CD4-positive, alpha-beta T cell treated with Interleukin-6 at 100 ng/mL for 8 hours (primary cell): Measurements from ENCODE around the gene HDGFL3.
A peak's percentile ranks its signal among the peaks of the same experiment; 100 is the strongest.
"Not testable (repeated sequence)": the region's sequence is repeated elsewhere in the genome, so short reads cannot be mapped to it uniquely, and the experiment has no call there.

ENCODE experiments used
- DNase-seq: peaks from one replicate; pipeline ENCODE4 v3.0.0-alpha.2; 2020; ENCODE audit warnings: mixed read lengths, low spot score

The HDGFL3 gene

DNA sequence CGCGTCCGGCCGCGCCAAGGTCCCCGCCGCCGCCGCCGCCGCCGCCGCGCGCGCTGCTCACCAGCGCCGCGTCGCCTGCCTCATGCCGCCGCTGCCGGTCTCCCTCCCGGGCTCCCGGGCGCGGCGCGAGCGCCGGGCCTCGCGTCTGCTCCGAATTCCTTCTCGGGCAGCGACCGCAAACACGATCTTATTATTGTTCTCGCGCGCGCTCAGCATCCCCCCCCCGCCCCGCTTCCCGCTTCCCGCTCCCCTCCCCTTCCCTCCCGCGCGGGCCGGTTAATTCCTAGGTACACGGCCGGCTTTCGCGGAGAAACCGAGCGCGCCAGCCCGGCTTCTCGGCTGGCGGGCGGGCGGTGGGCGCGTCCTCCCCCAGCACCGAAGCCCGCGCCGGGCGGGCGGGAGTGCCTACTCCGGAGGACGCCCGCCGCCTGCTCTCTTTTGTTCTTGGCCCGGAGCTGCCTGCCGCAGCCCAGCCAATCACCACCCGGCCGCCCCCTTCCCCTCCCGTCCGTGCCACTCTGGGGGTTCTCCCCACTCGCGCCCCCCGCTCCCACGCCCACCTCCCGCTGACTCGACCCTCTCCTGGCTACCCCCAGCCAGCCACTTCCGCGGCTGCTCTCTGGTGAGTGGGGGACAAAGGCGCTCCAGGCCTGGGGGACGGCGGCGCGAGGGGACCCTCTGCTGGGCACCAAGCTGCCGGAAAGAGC is at the start of gene HDGFL3:
HDGFL3 (minus strand) TSS at position 164 of the 707 bp plus-strand sequence. CDS start 409 bp downstream, outside the sequence.
- DNase-seq, result no peak

DNA sequence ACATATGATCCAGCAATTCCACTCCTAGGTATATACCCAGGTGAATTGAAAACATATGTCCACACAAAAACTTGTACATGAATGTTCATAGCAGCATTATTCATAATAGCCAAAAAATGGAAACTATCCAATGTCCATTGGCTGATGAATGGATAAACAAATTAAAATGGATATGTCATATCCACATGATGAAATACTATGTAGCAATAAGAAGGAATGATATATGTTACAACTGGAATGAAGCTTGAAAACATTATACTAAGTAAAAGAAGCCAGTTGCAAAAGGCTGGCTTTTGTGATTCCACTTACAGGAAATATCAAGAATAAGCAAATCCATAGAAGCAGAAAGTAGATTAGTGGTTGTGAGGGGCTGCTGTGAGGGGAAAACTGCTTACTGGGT is 43.2 kb upstream of the HDGFL3 start:
- DNase-seq, result no peak

DNA sequence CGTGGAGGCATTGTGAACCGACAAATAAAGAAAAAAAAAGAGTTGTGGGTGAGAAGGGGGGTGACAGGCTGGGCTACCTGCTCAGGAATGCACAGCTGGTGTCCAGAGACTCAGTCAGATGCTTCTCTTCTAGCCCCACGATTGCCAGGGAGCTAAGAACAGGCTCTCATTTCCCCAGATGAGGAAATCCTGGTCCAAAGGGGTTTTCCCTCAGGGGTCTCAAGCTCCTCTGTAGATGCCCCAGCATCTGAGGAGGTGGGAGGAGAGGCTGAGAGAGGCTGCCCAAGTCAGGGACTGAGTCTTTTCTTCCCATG is 41.4 kb upstream of the HDGFL3 start:
- DNase-seq, result no peak

DNA sequence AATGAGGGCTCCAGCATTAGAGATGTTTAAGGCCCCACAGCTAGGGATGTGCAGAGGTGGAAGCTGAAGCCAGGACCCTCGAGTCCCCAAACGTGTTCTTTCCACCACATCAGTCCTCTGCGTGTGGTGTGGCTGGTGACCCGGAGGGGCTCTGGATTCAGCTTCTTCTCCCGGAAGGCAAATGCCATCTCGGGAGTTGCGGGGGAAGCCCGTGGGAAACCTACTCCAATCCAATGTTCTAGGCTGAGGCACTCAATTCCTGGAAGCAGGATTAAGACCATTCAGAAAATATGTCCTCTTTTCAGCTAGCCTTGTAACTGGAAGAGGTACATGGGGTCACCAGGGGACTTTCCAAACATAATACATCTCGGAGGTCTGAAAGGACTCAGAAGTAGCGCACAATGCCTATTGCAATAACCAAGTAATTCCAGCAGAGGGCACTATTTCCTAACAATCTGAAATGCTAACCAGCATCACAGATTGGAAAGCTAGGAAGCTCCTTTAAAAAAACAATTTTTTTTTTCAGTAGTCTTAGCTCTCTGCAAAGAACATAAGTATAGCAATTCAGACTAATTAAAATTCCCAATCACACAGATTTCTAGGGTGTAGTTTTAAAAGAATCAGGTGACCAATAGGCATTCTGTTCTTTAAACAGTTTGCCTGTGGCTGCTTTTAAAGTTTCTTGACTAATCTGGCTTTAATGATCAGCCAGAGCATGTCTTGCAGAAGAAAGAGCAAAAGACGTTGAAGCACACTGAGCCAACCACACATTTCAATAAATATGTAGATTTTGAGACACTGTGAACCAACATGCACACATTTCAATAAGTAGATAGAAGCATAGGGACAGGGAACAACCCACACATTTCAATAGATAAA is 40.8 kb upstream of the HDGFL3 start:
- peak; percentile 43 for DNase-seq

DNA sequence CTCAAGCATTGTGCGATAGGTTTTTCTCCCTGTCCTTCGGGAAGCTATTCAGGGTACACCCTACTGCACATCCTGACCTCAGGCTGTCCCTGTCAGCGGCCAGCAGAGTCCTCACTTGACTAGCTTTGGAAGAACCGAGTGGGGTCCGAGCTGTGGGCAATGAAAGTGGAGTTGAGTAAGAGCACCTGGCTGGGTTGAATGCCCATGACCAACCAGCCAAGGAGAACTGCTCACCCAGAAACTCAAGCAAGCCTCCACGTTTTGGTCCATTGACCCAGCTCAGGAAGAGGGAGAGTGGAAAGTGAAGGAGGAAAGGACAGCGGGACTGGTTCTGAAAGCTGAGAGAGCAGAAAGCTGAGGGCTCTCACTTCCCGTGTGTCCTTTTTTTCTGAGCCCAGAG is 36.0 kb upstream of the HDGFL3 start:
- DNase-seq, result no peak

DNA sequence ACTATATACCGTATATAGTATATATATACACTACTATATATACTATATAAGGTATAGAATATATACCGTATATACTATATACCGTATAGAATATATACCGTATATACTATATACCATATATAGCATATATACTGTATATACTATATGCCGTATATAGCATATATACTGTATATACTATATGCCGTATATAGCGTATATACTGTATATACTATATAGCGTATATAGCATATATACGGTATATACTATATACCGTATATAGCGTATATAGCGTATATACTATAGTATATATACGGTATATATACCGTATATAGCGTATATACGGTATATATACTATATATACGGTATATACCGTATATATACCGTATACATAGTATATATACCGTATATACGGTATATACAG is 22.6 kb upstream of the HDGFL3 start:
- DNase-seq, result no peak

DNA sequence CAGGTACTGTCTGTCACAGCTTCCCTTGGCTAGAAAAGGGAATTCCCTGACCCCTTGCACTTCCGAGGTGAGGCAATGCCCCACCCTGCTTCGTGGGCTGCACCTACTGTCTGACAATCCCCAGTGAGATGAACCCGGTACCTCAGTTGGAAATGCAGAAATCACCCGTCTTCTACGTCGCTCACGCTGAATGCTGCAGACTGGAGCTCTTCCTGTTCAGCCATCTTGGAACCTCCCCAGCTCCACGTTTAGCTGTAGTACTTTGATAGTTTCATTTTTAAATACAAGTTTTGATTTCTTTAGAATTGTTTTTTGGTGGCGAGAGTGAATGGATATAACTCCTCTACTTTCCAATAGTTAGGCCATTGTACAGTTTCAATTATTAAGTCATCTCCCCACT is 17.8 kb upstream of the HDGFL3 start:
- DNase-seq, result no peak

DNA sequence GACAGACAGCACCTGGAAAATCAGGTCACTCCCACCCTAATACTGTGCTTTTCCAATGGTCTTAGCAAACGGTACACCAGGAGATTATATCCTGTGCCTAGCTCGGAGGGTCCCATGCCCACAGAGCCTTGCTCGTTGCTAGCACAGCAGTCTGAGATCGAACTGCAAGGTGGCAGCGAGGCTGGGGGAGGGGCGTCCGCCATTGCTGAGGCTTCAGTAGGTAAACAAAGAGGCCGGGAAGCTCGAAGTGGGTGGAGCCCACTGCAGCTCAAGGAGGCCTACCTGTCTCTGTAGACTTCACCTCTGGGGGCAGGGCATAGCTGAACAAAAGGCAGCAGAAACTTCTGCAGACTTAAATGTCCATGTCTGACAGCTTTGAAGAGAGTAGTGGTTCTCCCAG is 14.2 kb upstream of the HDGFL3 start:
- not testable (repeated sequence) for DNase-seq

DNA sequence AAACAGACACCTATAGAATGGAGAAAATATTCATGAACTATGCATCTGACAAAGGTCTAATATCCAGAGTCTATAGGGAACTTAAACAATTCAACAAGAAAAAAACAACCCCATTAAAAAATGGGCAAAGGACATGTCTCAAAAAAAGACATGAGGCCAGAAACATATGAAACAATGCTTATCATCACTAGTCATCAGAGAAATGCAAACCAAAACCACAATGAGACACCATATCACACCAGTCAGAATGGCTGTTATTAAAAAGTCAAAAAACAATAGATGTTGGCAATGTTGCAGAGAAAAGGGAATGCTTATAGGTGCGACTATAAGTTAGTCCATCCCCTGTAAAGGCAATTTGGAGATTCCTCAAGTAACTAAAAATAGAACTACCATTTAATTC is 11.4 kb upstream of the HDGFL3 start:
- no peak for DNase-seq

DNA sequence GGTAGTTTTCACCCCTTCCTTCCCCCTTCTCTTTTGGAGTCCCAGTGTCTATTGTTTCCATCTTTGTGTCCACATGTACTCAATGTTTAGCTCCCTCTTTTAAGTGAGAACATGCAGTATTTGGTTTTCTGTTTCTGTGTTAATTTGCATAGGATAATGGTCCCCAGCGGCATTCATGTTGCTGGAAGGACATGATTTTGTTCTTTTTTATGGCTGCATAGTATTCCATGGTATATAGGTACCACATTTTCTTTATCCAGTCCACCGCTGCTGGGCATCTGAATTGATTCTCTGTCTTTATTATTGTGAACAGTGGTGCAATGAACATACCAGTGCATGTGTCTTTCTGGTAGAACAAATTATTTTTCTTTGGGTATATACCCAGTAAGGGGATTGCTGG is 7.7 kb upstream of the HDGFL3 start:
- no peak for DNase-seq

DNA sequence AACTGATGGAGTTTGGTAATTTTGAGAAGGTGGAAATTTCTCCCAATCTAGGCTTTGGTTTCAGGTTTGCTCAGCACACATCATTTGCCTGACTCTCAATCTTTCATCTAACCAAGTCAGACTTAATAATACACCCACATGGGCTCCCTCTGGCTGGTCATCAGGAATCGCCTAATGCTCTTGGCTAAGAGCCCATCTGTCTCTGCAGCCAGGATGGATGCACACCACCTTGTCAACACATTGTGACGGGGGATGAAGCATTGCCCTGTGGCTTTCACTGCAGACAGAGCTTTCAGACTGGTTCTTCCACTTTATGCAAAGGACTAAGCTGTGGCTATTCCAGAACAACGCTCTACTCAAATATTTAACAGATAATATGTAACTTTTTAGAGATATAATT is 3.0 kb upstream of the HDGFL3 start:
- no peak for DNase-seq

DNA sequence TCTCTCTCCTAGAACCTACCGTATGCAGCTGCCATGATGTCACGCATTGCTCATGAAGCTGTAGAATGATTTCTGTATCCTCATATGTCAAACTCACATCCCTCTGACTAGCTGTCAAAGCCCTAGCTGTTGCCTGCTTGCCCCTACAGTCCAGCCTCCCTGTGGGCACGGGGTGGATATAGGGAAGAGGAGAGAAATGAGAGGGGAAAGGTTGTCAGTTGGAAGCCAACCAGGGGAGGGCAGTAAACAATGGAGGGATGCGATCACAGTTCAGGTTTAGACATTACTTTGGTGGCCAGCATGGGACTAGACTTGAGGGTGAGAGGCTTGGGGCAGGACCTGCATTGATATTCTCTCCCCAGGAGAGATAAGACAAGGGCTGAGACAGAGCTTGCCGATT is 1.7 kb upstream of the HDGFL3 start:
- DNase-seq, result no peak

DNA sequence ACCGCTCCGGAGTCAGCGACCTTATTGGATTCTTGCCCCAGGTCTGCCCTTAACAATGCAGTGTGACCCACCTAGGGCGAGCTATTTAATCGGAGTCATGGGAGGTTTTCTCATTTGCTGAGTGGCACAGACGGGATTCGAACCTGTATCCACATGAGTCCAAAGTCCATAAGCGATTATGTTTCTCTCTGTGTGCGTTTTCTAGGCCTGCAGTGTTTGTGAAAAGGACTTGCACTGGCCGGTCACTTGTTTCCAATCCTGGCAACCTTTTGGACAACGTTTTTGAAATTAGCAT is 691 bp upstream of the HDGFL3 start:
- DNase-seq, result no peak

DNA sequence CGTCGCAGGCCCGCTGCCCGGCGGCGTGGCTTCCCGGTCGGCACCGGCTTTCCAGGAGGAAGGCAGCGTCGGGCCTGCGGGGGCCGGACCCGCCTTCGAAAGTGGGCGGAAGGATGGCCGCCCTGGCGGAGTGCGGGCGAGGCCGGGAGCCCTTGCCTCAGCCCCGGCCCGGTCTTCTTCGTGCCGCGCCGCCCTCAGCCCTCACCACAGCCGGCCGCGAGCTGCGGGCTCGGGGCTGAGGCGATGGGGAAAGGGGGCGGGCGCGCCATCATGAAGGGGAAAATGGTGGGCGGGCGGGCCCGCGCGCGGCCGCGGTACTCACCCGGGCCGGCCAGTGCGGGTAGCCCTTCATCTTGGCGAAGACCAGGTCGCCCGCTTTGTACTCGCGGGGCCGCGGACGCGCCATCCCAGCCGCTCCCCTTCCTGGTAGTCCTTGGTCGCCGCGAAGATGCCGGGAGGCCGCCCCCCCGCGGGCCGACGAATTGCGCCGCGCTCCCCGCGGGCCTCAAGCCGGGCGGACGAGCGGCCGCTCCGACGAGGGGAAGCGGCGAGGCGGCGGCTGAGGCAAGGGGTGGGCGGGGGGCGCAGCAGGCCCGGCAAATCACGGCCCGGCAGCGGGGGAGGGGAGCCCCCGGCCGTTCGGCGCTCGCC is 489 bp downstream of the HDGFL3 start:
- DNase-seq, result no peak

DNA sequence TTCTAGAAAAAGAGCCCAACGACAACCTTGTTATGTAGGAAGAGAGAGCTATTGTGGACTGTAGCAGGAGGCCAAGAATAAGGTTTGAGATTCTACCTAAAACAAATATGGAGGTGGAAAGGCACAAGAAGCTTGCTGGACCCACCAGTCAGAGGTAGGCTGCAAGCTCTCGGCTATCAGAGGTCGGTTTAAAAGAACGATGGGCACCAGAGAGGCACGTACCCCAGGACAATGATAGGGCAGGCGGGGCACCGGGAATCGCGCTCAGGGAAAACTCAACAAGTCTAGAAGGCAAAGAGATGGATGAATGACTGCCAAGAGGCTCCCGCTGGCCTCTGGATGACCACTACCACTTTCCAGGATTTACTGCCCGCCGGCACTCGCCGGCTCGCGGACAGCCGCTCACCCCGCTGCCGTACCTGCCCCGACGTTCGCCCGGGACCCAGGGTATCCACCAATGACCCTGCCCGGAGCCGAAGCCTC is 1.1 kb downstream of the HDGFL3 start:
- no peak for DNase-seq

DNA sequence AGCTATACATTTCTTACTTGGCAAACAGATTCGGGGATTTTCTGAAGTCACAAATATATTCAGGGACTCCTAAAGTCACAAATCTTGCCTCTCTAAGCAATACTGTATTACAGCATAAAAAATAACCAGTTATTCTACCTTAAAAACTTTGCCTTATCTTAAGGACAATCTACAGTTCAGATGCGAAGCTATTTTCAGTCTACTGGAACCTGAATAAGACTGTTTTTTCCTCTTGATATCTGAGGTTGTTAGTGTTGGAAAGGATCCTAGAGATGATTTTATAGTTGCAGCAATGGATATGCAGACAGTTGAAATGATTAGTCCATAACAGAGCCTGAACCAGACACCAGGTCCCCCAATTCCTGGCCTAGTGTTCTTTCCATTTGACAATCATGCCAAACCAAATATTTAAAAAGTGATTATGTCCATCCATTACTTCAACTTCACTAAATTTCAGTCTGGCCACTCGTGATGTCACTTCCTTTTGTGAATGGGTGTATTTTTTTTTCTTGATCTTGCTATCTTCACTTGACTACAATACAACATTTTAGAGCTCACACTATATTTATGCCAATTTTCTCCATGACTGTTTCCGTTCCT is 1.8 kb downstream of the HDGFL3 start:
- no peak for DNase-seq

DNA sequence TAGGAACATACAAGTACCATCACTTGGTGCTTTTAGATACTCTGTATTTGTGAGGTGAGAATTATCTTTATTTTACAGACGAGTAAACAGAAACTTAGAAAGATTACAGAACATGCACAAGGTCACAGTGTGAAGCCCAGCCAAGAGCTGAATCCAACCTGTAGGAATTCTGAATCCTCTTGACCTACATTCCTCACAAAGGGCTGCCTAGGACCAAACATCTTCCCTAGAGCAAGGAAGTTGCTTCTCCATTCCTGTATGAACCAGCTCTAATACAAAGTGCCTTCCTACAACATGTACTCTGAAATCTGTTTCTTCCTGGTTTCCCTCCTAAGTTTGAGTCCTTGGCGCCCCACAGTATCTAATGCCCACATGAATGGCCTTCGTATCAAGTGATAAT is 2.9 kb downstream of the HDGFL3 start:
- DNase-seq, result no peak

DNA sequence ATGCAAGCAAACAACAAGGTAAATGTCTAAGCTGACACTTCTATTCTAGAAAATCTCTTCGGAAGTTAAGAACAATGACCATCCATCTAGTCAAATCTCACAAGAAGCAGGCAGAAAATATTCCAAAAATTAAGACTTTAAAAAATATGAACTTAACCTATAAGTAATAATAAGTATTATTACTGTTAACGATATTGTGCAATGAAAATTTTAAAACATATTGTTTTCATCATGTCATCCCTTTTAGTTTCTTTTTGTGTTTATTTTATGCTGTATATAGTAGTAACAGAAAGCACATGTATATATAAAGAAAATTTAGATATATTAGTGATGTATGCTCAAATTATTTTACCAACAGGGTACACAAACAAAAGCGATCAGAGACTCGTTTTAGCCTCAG is 4.1 kb downstream of the HDGFL3 start:
- no peak for DNase-seq

DNA sequence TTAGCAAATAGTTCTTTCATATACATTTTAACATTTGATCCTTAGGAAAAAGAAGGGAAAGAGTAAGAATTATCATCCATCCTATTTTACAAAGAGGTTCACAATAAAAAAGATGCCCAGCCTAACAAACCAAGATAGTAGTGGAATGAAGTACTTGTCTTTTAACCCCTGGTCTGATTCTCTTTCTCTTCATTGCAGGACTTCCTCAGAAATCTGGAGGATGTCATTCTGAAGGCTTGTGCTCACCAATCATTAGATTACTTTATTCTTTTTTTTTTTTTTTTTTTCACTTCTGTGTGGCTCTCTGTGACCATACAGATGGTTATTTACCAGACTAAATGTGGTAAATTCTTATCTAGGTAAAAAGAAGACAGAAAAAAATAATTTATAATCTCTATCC is 7.0 kb downstream of the HDGFL3 start:
- DNase-seq, result no peak

DNA sequence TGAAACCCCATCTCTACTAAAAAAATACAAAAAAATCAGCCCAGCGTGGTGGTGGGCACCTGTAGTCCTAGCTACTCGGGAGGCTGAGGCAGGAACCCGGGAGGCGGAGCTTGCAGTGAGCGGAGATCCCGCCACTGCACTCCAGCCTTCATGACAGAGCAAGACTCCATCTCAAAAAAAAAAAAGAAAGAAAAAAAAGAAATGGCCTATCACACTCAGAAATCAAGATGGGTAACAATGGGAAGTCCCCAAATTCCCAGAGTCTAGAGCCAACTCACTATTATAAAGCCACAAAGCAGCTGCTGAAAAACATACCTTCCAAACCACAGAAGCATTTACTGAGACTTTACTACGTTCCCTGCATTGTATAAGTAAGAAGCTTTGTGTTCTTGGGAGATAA is 7.5 kb downstream of the HDGFL3 start:
- DNase-seq, result no peak

DNA sequence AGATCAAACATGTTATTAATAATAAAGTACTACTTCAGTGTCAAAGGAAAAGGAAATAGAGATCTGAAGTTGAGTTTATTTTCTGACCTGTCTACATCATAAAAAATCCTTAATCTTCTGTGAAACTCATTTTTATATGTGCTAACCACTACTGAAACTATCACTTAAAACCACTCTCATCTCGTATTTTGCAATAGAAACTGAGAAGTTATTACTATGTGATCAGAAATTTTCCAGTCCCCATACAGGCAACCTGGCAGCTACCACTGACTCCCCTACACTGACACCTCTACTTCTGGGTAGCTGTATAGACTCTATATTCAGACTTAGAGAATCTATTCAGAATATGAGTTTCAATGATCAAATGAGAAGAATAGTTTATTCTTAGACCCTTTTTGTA is 8.3 kb downstream of the HDGFL3 start:
- no peak for DNase-seq

DNA sequence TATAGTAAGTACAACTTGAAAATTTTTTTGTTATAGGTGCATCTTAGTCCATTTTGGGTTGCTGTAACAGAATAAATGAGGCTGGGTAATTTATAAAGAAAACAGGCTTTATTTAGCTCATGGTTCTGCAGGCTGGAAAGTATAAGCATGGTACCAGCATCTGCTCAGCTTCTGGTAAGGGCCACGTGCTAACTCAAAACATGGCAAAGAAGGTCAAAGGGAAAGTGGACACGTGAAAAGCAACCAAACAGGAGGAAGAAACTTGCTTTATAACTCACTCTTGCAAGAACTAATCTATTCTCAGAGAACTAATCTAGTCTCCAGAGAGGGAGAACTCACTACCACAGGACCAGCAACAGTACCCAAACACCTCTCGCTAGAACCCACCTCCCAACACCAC is 9.1 kb downstream of the HDGFL3 start:
- DNase-seq, result no peak

DNA sequence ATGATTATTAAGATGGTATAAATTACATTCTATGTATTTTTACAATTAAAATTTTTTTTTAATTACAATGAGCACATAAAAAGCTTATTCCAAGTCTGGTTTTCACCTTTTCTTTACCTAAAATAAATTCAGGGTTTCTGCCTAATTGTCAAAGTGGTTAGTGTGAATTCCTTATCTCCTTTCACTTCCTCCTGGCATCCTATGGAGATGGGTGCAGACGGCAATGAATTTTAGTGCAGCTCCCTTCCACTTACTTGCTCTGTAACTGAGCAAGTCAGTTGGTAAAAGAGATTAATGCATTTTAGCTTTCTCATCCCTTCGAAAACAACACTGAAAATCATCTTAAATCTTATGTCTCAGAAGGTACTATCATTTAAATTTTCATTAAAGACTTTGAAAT is 13.1 kb downstream of the HDGFL3 start:
- DNase-seq, result no peak
